Ishikawa (cell line): Measurements from ENCODE around the gene PLCD4.

Source experiments
- CREB1 ChIP-seq: IDR thresholded peaks from 2 replicates; pipeline ENCODE4 v1.6.1; 2012; ENCODE audit warnings: low read depth
- EP300 ChIP-seq: IDR thresholded peaks from 2 replicates; pipeline ENCODE4 v1.6.1; 2012; ENCODE audit warnings: borderline replicate concordance
- TAF1 ChIP-seq: IDR thresholded peaks from 2 replicates; pipeline ENCODE4 v1.6.1; 2012; ENCODE audit warnings: low read depth, mild to moderate bottlenecking

DNA sequence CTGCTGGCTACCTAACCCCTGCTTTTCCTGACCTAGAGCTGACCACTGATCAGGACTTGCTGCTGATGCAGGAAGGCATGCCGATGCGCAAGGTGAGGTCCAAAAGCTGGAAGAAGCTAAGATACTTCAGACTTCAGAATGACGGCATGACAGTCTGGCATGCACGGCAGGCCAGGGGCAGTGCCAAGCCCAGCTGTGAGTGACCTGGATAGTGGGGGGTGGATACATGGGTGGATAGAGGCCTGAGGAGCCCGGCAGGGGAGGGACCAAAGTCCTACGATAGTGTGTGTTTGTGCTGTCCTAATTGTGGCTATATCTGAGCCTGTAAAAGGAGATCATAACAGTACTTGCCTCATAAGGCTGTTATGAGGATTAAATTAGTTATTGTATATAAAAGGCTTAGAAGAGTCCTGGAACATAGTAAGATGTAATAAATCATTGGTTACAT lies 8.2 kb downstream of the PLCD4 start:
- TF ChIP-seq CREB1 (no peak), TAF1 (no peak), EP300 (no peak)
